ENCODE data around the gene SIK3. TPM values are rescaled to one million over a fixed set of nuclear protein-coding genes. Genes with fewer than 3 reads are reported as not detected.

SIK3 gene
- total RNA-seq, 1 experiment from 2014 or later = 31.4 TPM

GRCh38 chr11:117143871-117144476 is 45.7 kb upstream of the SIK3 start, which contains the start of gene PAFAH1B2:
PAFAH1B2 (plus strand) TSS chr11:117144287; CDS start chr11:117152448, 8,161 bp downstream.
- Histone ChIP-seq H2AK5ac (ENCODE audit: insufficient read length, low read length) (no peak within 1 kb of the TSS), H3K23me2 (ENCODE audit: insufficient read length, low read depth, low read length, poor library complexity, severe bottlenecking) (peaks cover 15% of the 10 kb centered on the region), H3K18ac (ENCODE audit: insufficient read length, low read depth, low read length) (peak within 1 kb of the TSS; percentile 84), H3K4ac (ENCODE audit: low read depth, low read length) (no peak within 1 kb of the TSS), H3K9ac (ENCODE audit: extremely low read depth, insufficient read length, low read length) (peak within 1 kb of the TSS; percentile 88), H3K23ac (ENCODE audit: insufficient read length, low read depth, low read length) (no peak within 1 kb of the TSS), H3K4me2 (ENCODE audit: insufficient read depth, insufficient read length, low read length) (peak within 1 kb of the TSS; percentile 84), H3T11ph (ENCODE audit: low read length) (no peak within 1 kb of the TSS), H3K4me1 (ENCODE audit: insufficient read depth, low read length) (no peaks in the 10 kb centered on the region; the same call in 1 of the 2 replicates), H3K14ac (ENCODE audit: insufficient read depth, low read length) (peak within 1 kb of the TSS; percentile 95), H3K27ac (ENCODE audit: insufficient read length, low read depth, low read length) (peak within 1 kb of the TSS; percentile 55), H2AFZ (ENCODE audit: low read length) (no peak within 1 kb of the TSS), H2BK12ac (ENCODE audit: insufficient read length, low read depth, low read length) (no peak within 1 kb of the TSS), H2BK120ac (ENCODE audit: low read depth, low read length, poor library complexity, severe bottlenecking) (no peak within 1 kb of the TSS), H3K79me1 (ENCODE audit: insufficient read depth, low read depth, low read length, poor library complexity, severe bottlenecking) (no peaks in the 10 kb centered on the region), H2BK20ac (ENCODE audit: low read depth, low read length, poor library complexity, severe bottlenecking) (no peak within 1 kb of the TSS), H4K91ac (ENCODE audit: insufficient read length, low read depth, low read length) (no peak within 1 kb of the TSS), H3K56ac (ENCODE audit: insufficient read length, low read depth, low read length) (peak within 1 kb of the TSS; percentile 2), H3K9me3 (ENCODE audit: control insufficient read depth, low read depth, low read length) (no peaks in the 10 kb centered on the region), H2BK15ac (ENCODE audit: low read depth, low read length) (no peak within 1 kb of the TSS), H2BK5ac (ENCODE audit: insufficient read length, low read length) (no peak within 1 kb of the TSS), H3K79me2 (ENCODE audit: insufficient read depth, low read length) (peaks cover 42% of the 10 kb centered on the region), H4K8ac (replicated peaks; ENCODE audit: insufficient read length, low read depth, low read length) (no peak within 1 kb of the TSS), H4K5ac (ENCODE audit: insufficient read length, low read depth, low read length) (no peak within 1 kb of the TSS), H4K20me1 (ENCODE audit: control insufficient read depth, insufficient read depth, insufficient read length) (no peaks in the 10 kb centered on the region), H3K27me3 (ENCODE audit: insufficient read depth, low read length) (no peaks in the 10 kb centered on the region)
- Mint-ChIP-seq H3K9me3 (no peaks in the 10 kb centered on the region; a peak in 2 of 5 replicates), H3K36me3 (ENCODE audit: insufficient read depth in 1 of 3, low read depth in 3 of 3) (peaks cover 26 to 41% (median 40%) of the 10 kb centered on the region in 3 experiments; a peak in 6 of 7 replicates), H3K27me3 (ENCODE audit: low read depth) (peaks cover 9% of the 10 kb centered on the region), H3K27ac (peak within 1 kb of the TSS; percentile 94 to 97 (median 95)), H3K4me3 (peak within 1 kb of the TSS; percentile 91 to 95), H3K4me1 (peaks cover 30 to 43% of the 10 kb centered on the region in 2 experiments)
- no CpG with 5 or more reads among the region's 48 CpGs for WGBS (ENCODE audit: extremely low coverage, insufficient read length, low lambda C conversion rate)
- peak; percentile 96 for DNase-seq
- TF ChIP-seq CTCF (conservative IDR thresholded peaks at IDR 0.05) = no peak
